Esophagus muscularis mucosa (tissue), 3 donors: ENCODE measurements around the gene BICD2.

Experiments
- POLR2A ChIP-seq: fragments of 450-650 bp; IDR thresholded peaks from one replicate; pipeline ENCODE4 v1.6.1; 2017; ENCODE audit warnings: antibody characterized with exemption, moderate library complexity, mild to moderate bottlenecking, low read depth
- TF ChIP-seq, protein P1 (sequence below), 3 experiments: fragments of 200-600 bp in 2 of 3; fragments of 450-650 bp in 1 of 3; sonication (generic) in 2 of 3; IDR thresholded peaks; one replicate each; pipeline ENCODE4 v1.5.1; 2017 to 2019; ENCODE audit warnings: antibody characterized with exemption in 3 of 3, mild to moderate bottlenecking in 2 of 3, moderate library complexity in 1 of 3

DNA sequence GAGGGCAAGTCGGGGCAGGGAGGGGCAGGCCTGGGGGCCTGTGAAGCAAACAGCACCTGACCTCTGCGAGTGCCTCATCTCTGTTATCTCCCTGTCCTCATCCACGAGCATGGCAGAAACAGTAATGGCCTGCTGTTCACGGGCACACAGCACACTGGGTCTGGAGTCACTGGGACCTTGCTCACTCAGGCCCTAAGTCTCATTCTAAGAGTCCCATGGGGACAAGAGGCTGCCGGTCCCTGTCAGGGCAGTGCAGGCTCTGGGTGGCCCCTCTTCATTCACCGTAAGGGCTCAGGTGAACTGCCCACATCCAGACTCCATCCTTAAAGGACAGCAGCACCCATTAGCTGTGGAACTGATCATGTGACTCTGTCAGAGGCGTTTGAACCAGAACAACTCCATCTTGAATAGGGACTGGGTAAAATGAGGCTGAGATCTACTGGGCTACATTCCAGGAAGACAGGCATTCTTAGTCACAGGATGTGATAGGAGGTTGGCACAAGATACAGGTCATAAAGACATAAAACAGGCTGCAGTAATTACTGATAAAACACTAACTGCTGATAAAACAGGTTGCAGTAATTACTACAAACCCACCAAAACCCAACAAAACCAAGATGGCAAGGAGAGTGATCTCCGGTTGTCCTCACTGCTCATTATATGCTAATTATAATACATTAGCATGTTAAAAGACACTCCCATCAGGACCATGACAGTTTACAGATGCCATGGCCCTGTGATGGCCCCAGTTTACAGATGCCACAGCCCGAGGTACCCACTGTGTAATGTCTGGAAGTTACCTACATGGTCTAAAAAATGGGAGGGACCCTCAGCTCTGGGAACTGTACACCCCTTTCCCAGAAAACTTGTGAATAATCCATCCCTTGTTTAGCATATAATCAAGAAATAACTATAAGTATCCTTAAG, 28.7 kb downstream of the BICD2 start:
- TF ChIP-seq, protein P1, sequence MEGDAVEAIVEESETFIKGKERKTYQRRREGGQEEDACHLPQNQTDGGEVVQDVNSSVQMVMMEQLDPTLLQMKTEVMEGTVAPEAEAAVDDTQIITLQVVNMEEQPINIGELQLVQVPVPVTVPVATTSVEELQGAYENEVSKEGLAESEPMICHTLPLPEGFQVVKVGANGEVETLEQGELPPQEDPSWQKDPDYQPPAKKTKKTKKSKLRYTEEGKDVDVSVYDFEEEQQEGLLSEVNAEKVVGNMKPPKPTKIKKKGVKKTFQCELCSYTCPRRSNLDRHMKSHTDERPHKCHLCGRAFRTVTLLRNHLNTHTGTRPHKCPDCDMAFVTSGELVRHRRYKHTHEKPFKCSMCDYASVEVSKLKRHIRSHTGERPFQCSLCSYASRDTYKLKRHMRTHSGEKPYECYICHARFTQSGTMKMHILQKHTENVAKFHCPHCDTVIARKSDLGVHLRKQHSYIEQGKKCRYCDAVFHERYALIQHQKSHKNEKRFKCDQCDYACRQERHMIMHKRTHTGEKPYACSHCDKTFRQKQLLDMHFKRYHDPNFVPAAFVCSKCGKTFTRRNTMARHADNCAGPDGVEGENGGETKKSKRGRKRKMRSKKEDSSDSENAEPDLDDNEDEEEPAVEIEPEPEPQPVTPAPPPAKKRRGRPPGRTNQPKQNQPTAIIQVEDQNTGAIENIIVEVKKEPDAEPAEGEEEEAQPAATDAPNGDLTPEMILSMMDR (IDR thresholded peaks at IDR 0.05): no peak
- TF ChIP-seq POLR2A: no peak
